DND-41 (cell line): ENCODE results near the gene ROMO1.
A peak's percentile ranks its signal among the peaks of the same experiment; 100 is the strongest.

Source experiments
- ATAC-seq: fragments of 200-7000 bp; cut with Tn5 transposase; 3 replicates; pipeline ENCODE4 v1.9.1; 2021; ENCODE audit warnings: low read depth; ENCODE audit not compliant: insufficient read depth
- DNase-seq: peaks from one replicate; pipeline ENCODE4 v3.0.0-alpha.2; 2020
- H2AFZ ChIP-seq: 2 replicates; pipeline ENCODE4 v1.6.0; 2012; ENCODE audit warnings: low read depth, low read length
- H3K27ac ChIP-seq: 2 replicates; pipeline ENCODE4 v1.5.1; 2012; ENCODE audit warnings: low read length, inconsistent platforms
- H3K27me3 ChIP-seq: fragments of 200-600 bp; sonication (generic); 2 replicates; pipeline ENCODE4 v1.6.0; 2012; ENCODE audit warnings: low read length, mild to moderate bottlenecking, inconsistent platforms; ENCODE audit not compliant: insufficient read depth, poor library complexity
- H3K36me3 ChIP-seq: 2 replicates; pipeline ENCODE4 v1.5.1; 2012; ENCODE audit warnings: low read length, inconsistent platforms; ENCODE audit not compliant: insufficient read depth
- H3K4me1 ChIP-seq: 2 replicates; pipeline ENCODE4 v1.5.1; 2012; ENCODE audit warnings: mild to moderate bottlenecking, low read length; ENCODE audit not compliant: insufficient read depth
- H3K4me2 ChIP-seq: 2 replicates; pipeline ENCODE4 v1.6.0; 2012; ENCODE audit warnings: mild to moderate bottlenecking, moderate library complexity, low read length, inconsistent platforms; ENCODE audit not compliant: insufficient read depth
- H3K4me3 ChIP-seq, 2 experiments: fragments of 200-600 bp in 1 of 2; shearing (Covaris generic) in 1 of 2; 2 replicates each; pipeline ENCODE4 v1.5.1; 2012 to 2016; ENCODE audit warnings: inconsistent platforms in 2 of 2, low read length in 2 of 2, mild to moderate bottlenecking in 2 of 2, low read depth in 1 of 2, moderate library complexity in 1 of 2
- H3K79me2 ChIP-seq: 2 replicates; pipeline ENCODE4 v1.6.0; 2012; ENCODE audit warnings: low read length, inconsistent platforms; ENCODE audit not compliant: insufficient read depth
- H3K9ac ChIP-seq: 2 replicates; pipeline ENCODE4 v1.6.0; 2012; ENCODE audit warnings: low read depth, mild to moderate bottlenecking, inconsistent platforms, low read length, moderate library complexity
- H3K9me3 ChIP-seq: 2 replicates; pipeline ENCODE4 v1.5.1; 2012; ENCODE audit warnings: low read length, moderate library complexity, mild to moderate bottlenecking, inconsistent platforms; ENCODE audit not compliant: insufficient read depth, severe bottlenecking
- H4K20me1 ChIP-seq: 2 replicates; pipeline ENCODE4 v1.6.0; 2012; ENCODE audit warnings: low read length; ENCODE audit not compliant: insufficient read depth
- CTCF ChIP-seq: IDR thresholded peaks from 2 replicates; pipeline ENCODE4 v1.5.1; 2012; ENCODE audit warnings: borderline replicate concordance, low read length, moderate library complexity, mild to moderate bottlenecking; ENCODE audit not compliant: poor library complexity, severe bottlenecking; ENCODE audit errors: extremely low read depth
- EZH2 ChIP-seq: IDR thresholded peaks from 3 replicates; pipeline ENCODE4 v1.6.1; 2012; ENCODE audit warnings: borderline replicate concordance, low read depth, mild to moderate bottlenecking, moderate library complexity, low read length, inconsistent platforms; ENCODE audit not compliant: severe bottlenecking

Gene ROMO1

DNA sequence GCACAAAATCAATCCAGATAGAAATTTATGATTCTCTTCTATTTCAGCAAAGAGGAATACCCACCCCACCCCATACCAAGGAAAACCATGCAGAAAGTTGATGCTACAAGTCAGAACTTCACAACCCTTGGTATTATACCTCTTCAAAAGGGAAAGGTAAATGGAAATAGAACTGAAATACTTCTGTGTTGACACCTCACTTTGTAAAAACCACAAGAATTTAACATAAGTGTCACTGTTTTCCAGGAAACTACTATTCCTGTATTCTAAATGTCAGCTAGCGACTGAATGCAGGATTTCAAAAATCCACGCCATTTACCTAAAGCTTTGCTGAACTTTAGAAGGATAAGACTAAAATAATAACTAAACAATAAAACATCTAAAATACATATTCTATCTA lies 38.2 kb upstream of the ROMO1 start:
- H4K20me1 ChIP-seq, result peaks cover 79% of the 10 kb centered on the region
- no peak for DNase-seq
- no peaks in the 10 kb centered on the region for H3K9me3 ChIP-seq

DNA sequence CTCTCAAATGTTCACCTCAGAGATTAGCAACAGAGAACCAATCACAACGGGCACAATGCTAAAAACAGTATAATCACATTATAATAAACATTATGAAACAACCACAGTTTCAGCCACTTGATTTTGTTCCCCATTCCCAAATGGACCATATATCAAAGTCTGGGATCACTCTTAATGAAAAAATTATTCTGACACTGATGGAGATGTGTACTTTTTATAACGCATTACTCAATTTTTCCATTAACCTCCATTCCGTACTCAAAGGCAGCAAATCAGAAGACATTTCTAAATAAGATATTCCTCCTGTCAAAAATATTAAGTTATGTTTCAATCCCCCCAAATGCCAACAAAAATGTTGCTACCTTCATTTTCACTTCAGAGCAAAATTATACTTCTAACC lies 37.3 kb upstream of the ROMO1 start:
- no peak for DNase-seq

More for the DNA sequence above, 38.2 kb upstream of the ROMO1 start:
- H3K36me3 ChIP-seq, result peaks cover 18% of the 10 kb centered on the region
- peaks cover 51% of the 10 kb centered on the region for H3K4me1 ChIP-seq
- H3K27ac ChIP-seq, result peak overlapping the region; percentile 18
- H3K4me3 ChIP-seq, result peak overlapping the region in 1 of 2 experiments; percentile 88; a peak in 1 of 4 replicates
- no peak for ATAC-seq
- H3K79me2 ChIP-seq, result peaks cover 90% of the 10 kb centered on the region
- H3K4me2 ChIP-seq, result peak overlapping the region; percentile 91; the same call in 1 of the 2 replicates
- H3K9ac ChIP-seq, result peak overlapping the region; percentile 10
- no peak for TF ChIP-seq CTCF
- no peak for TF ChIP-seq EZH2
- H3K27me3 ChIP-seq, result no peaks in the 10 kb centered on the region
- no peak overlapping the region for H2AFZ ChIP-seq

GRCh38 chr20:35662551-35662950 lies 36.7 kb upstream of the ROMO1 start:
- peaks cover 5% of the 10 kb centered on the region for H3K36me3 ChIP-seq

More for the DNA sequence above, 37.3 kb upstream of the ROMO1 start:
- Histone ChIP-seq H3K4me1 (peaks cover 51% of the 10 kb centered on the region), H3K36me3 (peaks cover 12% of the 10 kb centered on the region), H2AFZ (no peak overlapping the region), H3K27me3 (no peaks in the 10 kb centered on the region), H3K9me3 (no peaks in the 10 kb centered on the region), H3K9ac (peak overlapping the region; percentile 93; the same call in 1 of the 2 replicates), H3K4me3 (peak overlapping the region in 1 of 2 experiments; percentile 88; a peak in 1 of 4 replicates), H3K79me2 (peaks cover 82% of the 10 kb centered on the region), H3K27ac (no peak overlapping the region; the same call in 1 of the 2 replicates), H3K4me2 (peak overlapping the region; percentile 91), H4K20me1 (peaks cover 70% of the 10 kb centered on the region)
- ATAC-seq, result no peak
- TF ChIP-seq CTCF (no peak), EZH2 (no peak)

More at GRCh38 chr20:35662551-35662950, 36.7 kb upstream of the ROMO1 start:
- no peaks in the 10 kb centered on the region for H3K27me3 ChIP-seq
- H3K9ac ChIP-seq, result peak overlapping the region; percentile 93
- H3K4me1 ChIP-seq, result peaks cover 51% of the 10 kb centered on the region
- H3K4me2 ChIP-seq, result peak overlapping the region; percentile 91
- peak overlapping the region; percentile 73 to 88; a peak in 3 of 4 replicates for H3K4me3 ChIP-seq
- no peak overlapping the region for H2AFZ ChIP-seq
- H3K27ac ChIP-seq, result peak overlapping the region; percentile 90
- DNase-seq, result peak; percentile 2
- peaks cover 64% of the 10 kb centered on the region for H4K20me1 ChIP-seq
- no peak for ATAC-seq
- peaks cover 75% of the 10 kb centered on the region for H3K79me2 ChIP-seq
- no peak for TF ChIP-seq CTCF
- no peak for TF ChIP-seq EZH2
- no peaks in the 10 kb centered on the region for H3K9me3 ChIP-seq
